ENCODE results near the gene MEP1A.
A peak's percentile ranks its signal among the peaks of the same experiment; 100 is the strongest.
"Not testable (repeated sequence)": the region's sequence is repeated elsewhere in the genome, so short reads cannot be mapped to it uniquely, and the experiment has no call there.

Gene MEP1A

GRCh38 chr6:46838033-46838432 lies 44.8 kb downstream of the MEP1A start:
- DNase-seq: no peak

- not testable (repeated sequence) for DNase-seq
Measured at GRCh38 chr6:46842252-46842846, 49.2 kb downstream of the MEP1A start.

- DNase-seq: no peak
Measured at GRCh38 chr6:46845126-46845525, 51.9 kb downstream of the MEP1A start.

- DNase-seq: peak; percentile 58 to 71
Measured at GRCh38 chr6:46848684-46849360, 55.6 kb downstream of the MEP1A start.

DNA sequence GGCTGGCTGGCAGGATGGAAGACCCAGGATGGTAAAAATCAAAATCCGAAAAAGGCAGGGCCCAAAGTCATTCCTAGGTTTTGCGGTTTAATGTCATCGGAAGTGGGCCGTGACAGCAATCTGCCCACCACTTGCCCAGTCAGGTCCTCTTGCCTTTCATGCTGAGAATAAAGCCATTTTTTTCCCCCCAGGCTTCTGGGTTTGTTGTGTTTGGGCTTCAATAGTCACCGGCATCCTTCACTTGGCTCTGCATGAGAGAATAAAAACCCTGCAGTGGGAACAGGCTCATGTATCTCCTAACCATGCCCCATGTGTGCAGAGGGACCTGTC lies 56.1 kb downstream of the MEP1A start:
- DNase-seq: no peak

GRCh38 chr6:46850792-46851191 lies 57.6 kb downstream of the MEP1A start:
- DNase-seq: no peak

DNA sequence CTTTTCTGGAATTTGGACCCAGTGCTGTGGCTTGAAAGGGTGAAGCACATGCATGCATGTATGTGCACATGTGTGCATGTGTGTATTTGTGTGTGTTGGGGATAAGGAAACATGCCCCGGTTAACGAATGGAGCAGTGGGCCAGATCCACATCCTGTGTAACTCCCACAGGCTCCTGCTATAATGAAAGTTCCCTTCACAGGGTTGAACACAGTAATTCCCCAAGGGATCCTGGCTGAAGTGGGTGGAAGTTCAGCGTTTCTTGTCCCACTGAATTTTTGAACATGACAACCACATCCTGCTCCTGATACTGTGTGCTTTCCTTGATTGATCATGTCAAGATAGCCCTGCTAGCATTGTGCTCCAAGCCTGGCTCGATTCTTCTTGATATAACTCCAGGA lies 58.4 kb downstream of the MEP1A start:
- not testable (repeated sequence) for DNase-seq

- peak; percentile 22 to 41 for DNase-seq
Measured at GRCh38 chr6:46855966-46856365, 62.8 kb downstream of the MEP1A start.

GRCh38 chr6:46862381-46862780 lies 69.2 kb downstream of the MEP1A start:
- DNase-seq: no peak

GRCh38 chr6:46863791-46864190 lies 70.6 kb downstream of the MEP1A start:
- no peak for DNase-seq

- no peak for DNase-seq
Measured at GRCh38 chr6:46865221-46865620, 72.0 kb downstream of the MEP1A start.

DNA sequence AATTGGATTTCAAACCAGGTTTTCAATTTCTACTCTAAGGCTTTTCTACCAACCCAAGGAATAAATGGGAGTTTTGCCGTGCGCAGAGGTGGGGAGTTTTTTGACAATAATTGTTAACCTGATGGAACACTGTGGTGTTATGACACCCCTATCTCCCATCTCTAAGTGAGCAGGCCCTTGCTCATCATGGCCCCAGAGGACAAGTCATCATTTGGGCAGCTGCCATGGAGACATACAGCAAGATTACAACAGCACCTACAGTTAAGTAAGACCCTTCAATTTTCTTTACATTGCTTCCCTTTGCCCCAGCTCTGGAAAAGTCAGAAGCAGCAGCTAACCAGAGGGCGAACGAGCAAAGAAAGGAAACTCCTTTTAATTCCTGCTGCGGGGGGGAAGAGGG lies 74.2 kb downstream of the MEP1A start:
- no peak for DNase-seq

- no peak for DNase-seq
Measured at GRCh38 chr6:46876126-46876525, 82.9 kb downstream of the MEP1A start.

- no peak for DNase-seq
Measured at GRCh38 chr6:46879003-46879402, 85.8 kb downstream of the MEP1A start.

DNA sequence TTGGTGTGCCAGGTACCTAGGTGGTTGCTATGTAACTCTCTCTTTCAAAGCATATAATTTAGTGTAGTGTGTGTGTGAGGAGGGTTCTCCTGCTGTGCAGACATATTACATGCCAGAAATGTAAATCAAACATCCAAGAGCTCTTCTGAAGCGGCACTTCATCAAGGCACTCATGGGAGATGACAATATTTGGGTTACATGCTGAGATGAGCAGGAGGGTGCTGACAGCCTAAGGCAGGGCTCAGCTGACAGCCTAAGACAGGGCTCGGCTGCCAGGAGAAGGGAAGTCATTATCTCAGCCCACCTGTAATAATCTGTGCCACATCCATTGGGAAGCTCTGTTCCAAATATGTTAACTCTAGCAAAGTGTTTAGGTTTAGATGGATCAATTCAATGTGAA lies 89.5 kb downstream of the MEP1A start:
- no peak for DNase-seq

GRCh38 chr6:46888031-46888430 lies 94.8 kb downstream of the MEP1A start:
- DNase-seq: no peak

DNA sequence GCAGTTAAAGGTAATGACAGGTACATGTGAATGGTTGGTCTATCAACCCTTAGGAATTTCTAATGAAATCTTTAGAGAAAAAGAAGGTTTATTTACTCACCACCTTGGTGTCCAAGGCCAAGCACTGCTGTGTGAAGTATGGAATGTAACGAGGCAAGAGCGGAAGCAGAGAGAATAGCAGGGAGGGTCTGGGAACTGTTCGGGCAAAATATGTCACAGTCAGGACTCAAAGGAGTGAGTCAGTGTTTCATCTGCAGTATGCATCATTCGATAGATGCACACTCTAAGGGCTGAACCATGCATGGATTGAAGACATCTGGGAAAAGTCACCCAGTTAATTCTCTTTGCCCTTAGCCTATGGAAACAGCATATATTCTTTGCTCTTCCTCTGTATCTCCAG lies 95.4 kb downstream of the MEP1A start:
- DNase-seq: no peak
